ENCODE measurements around the gene ARHGAP33. TPM values are rescaled to one million over a fixed set of nuclear protein-coding genes. Genes with fewer than 3 reads are reported as not detected.

Gene ARHGAP33
- total RNA-seq, 1 experiment from 2014 or later: 19.5 TPM

GRCh38 chr19:35745328-35746086, 29.9 kb upstream of the ARHGAP33 start, which contains the start of the genes PSENEN and U2AF1L4:
Gene PSENEN (plus strand): TSS chr19:35745651. CDS start chr19:35745931, 280 bp downstream.
Gene U2AF1L4 (minus strand): TSS chr19:35745418. CDS start chr19:35745391, 27 bp downstream.
- Mint-ChIP-seq H3K27me3 (ENCODE audit: low read depth) (no peaks in the 10 kb centered on the region), H3K27ac (peak within 1 kb of the TSS; percentile 100), H3K4me1 (peaks cover 20 to 38% of the 10 kb centered on the region in 2 experiments), H3K36me3 (ENCODE audit: insufficient read depth in 1 of 3, low read depth in 3 of 3) (peaks cover 3 to 17% (median 5%) of the 10 kb centered on the region in 3 experiments; a peak in 4 of 7 replicates), H3K9me3 (no peaks in the 10 kb centered on the region), H3K4me3 (peak within 1 kb of the TSS; percentile 96)
- Histone ChIP-seq H3K18ac (ENCODE audit: insufficient read length, low read depth, low read length) (peak within 1 kb of the TSS; percentile 61), H2BK5ac (ENCODE audit: insufficient read length, low read length) (no peak within 1 kb of the TSS), H3K23ac (ENCODE audit: insufficient read length, low read depth, low read length) (no peak within 1 kb of the TSS), H3K4me2 (ENCODE audit: insufficient read depth, insufficient read length, low read length) (peak within 1 kb of the TSS; percentile 95), H3K9me3 (ENCODE audit: control insufficient read depth, low read depth, low read length) (no peaks in the 10 kb centered on the region), H3K4ac (ENCODE audit: low read depth, low read length) (no peak within 1 kb of the TSS), H3T11ph (ENCODE audit: low read length) (no peak within 1 kb of the TSS), H3K56ac (ENCODE audit: insufficient read length, low read depth, low read length) (no peak within 1 kb of the TSS), H2BK15ac (ENCODE audit: low read depth, low read length) (no peak within 1 kb of the TSS), H3K4me1 (ENCODE audit: insufficient read depth, low read length) (peaks cover 4% of the 10 kb centered on the region; the same call in 1 of the 2 replicates), H3K27me3 (ENCODE audit: insufficient read depth, low read length) (no peaks in the 10 kb centered on the region), H2AFZ (ENCODE audit: low read length) (peak within 1 kb of the TSS; percentile 71), H2BK12ac (ENCODE audit: insufficient read length, low read depth, low read length) (no peak within 1 kb of the TSS), H2AK5ac (ENCODE audit: insufficient read length, low read length) (no peak within 1 kb of the TSS), H3K27ac (ENCODE audit: insufficient read length, low read depth, low read length) (no peak within 1 kb of the TSS), H3K79me1 (ENCODE audit: insufficient read depth, low read depth, low read length, poor library complexity, severe bottlenecking) (peaks cover 3% of the 10 kb centered on the region), H4K8ac (replicated peaks; ENCODE audit: insufficient read length, low read depth, low read length) (no peak within 1 kb of the TSS), H3K9ac (ENCODE audit: extremely low read depth, insufficient read length, low read length) (peak within 1 kb of the TSS; percentile 71), H3K79me2 (ENCODE audit: insufficient read depth, low read length) (no peaks in the 10 kb centered on the region), H4K91ac (ENCODE audit: insufficient read length, low read depth, low read length) (no peak within 1 kb of the TSS), H2BK120ac (ENCODE audit: low read depth, low read length, poor library complexity, severe bottlenecking) (no peak within 1 kb of the TSS), H2BK20ac (ENCODE audit: low read depth, low read length, poor library complexity, severe bottlenecking) (no peak within 1 kb of the TSS), H4K5ac (ENCODE audit: insufficient read length, low read depth, low read length) (no peak within 1 kb of the TSS), H4K20me1 (ENCODE audit: control insufficient read depth, insufficient read depth, insufficient read length) (no peaks in the 10 kb centered on the region), H3K23me2 (ENCODE audit: insufficient read length, low read depth, low read length, poor library complexity, severe bottlenecking) (peaks cover 16% of the 10 kb centered on the region), H3K14ac (ENCODE audit: insufficient read depth, low read length) (peak within 1 kb of the TSS; percentile 79)
- WGBS (ENCODE audit: extremely low coverage, insufficient read length, low lambda C conversion rate): no CpG with 5 or more reads among the region's 40 CpGs
- peak; percentile 98 for DNase-seq
- no peak for TF ChIP-seq CTCF (conservative IDR thresholded peaks at IDR 0.05)

All from H9 (cell line).